ENCODE results near the gene ORC6. TPM values are rescaled to one million over a fixed set of nuclear protein-coding genes. Genes with fewer than 3 reads are reported as not detected.

The ORC6 gene
- total and polyA plus RNA-seq, 10 of the 15 experiments (the other 5 are each of a cell fraction or from before 2014, with no cell fraction given), result 25.7 to 88.5 (median 49.1) TPM

DNA sequence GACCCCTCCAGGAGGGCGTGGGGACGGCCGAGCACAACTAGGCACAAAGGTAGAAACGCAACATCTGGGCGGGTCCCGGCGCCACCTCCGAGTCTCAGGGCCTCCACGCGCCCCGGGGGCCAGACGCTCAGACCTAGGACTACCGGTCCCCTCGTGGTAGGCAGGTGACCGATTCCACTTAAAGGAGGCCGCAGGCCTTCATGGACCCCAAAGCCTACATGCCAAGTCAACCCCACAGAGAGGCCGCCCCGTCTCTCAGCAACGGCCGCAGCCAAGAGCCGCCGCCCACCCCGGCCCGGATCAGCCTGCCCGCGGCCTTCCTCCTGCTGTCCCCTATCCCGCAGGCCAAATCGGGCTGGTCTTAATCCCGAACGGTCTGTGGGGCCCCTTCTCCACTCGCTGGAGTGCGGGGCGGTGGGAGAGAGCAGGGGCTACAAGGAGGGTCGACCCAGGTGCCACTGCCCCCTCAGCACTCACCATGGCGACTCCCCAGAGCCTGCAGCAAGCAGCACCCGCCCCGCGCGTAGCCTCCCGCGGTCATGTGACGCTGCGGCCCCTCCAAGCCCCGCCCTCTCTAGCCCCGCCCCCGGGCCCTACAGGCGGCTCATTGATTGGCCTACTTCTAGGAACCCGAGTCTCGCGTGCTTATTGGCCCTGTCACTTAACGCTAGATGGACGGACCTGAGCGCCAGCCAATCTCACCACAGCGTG, 650 bp upstream of the ORC6 start, which contains the start of gene VPS35 (continued):
- TF ChIP-seq, protein P1, sequence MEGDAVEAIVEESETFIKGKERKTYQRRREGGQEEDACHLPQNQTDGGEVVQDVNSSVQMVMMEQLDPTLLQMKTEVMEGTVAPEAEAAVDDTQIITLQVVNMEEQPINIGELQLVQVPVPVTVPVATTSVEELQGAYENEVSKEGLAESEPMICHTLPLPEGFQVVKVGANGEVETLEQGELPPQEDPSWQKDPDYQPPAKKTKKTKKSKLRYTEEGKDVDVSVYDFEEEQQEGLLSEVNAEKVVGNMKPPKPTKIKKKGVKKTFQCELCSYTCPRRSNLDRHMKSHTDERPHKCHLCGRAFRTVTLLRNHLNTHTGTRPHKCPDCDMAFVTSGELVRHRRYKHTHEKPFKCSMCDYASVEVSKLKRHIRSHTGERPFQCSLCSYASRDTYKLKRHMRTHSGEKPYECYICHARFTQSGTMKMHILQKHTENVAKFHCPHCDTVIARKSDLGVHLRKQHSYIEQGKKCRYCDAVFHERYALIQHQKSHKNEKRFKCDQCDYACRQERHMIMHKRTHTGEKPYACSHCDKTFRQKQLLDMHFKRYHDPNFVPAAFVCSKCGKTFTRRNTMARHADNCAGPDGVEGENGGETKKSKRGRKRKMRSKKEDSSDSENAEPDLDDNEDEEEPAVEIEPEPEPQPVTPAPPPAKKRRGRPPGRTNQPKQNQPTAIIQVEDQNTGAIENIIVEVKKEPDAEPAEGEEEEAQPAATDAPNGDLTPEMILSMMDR (IDR thresholded peaks at IDR 0.05 in 2 of 3, conservative IDR thresholded peaks at IDR 0.05 in 1 of 3; ENCODE audit: control insufficient read depth in 2 of 3, extremely low read depth in 1 of 3, insufficient read depth in 1 of 3, low read depth in 3 of 3, low read length in 3 of 3), result peak; percentile 1 to 40 (median 27); a peak in 5 of 6 replicates
- TF ChIP-seq, protein P2, sequence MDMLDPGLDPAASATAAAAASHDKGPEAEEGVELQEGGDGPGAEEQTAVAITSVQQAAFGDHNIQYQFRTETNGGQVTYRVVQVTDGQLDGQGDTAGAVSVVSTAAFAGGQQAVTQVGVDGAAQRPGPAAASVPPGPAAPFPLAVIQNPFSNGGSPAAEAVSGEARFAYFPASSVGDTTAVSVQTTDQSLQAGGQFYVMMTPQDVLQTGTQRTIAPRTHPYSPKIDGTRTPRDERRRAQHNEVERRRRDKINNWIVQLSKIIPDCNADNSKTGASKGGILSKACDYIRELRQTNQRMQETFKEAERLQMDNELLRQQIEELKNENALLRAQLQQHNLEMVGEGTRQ (IDR thresholded peaks at IDR 0.05; ENCODE audit: borderline replicate concordance, low read depth, low read length), result peak; percentile 80
- TF ChIP-seq YY1 (IDR thresholded peaks at IDR 0.05; ENCODE audit: low read depth, low read length) (peak; percentile 74; the same call in 1 of the 2 replicates), NR2C1 (IDR thresholded peaks at IDR 0.05) (no peak), ZZZ3 (IDR thresholded peaks at IDR 0.05; ENCODE audit: control insufficient read depth, insufficient read length, low read depth) (no peak), RAD51 (IDR thresholded peaks at IDR 0.05) (peak; percentile 91), SIN3A (IDR thresholded peaks at IDR 0.05; ENCODE audit: low read depth, low read length) (peak; percentile 67), MXI1 (IDR thresholded peaks at IDR 0.05; ENCODE audit: low read depth, low read length) (peak; percentile 81)
- TF ChIP-seq, protein P3, sequence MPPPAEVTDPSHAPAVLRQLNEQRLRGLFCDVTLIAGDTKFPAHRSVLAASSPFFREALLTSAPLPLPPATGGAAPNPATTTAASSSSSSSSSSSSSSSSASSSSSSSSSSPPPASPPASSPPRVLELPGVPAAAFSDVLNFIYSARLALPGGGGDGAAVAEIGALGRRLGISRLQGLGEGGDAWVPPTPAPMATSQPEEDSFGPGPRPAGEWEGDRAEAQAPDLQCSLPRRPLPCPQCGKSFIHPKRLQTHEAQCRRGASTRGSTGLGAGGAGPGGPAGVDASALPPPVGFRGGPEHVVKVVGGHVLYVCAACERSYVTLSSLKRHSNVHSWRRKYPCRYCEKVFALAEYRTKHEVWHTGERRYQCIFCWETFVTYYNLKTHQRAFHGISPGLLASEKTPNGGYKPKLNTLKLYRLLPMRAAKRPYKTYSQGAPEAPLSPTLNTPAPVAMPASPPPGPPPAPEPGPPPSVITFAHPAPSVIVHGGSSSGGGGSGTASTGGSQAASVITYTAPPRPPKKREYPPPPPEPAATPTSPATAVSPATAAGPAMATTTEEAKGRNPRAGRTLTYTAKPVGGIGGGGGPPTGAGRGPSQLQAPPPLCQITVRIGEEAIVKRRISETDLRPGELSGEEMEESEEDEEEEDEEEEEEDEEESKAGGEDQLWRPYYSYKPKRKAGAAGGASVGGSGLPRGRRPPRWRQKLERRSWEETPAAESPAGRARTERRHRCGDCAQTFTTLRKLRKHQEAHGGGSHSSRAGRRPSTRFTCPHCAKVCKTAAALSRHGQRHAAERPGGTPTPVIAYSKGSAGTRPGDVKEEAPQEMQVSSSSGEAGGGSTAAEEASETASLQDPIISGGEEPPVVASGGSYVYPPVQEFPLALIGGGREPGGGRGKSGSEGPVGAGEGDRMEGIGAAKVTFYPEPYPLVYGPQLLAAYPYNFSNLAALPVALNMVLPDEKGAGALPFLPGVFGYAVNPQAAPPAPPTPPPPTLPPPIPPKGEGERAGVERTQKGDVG (CRISPR knock-in tag; IDR thresholded peaks at IDR 0.05), result no peak
- TF ChIP-seq, protein P4, sequence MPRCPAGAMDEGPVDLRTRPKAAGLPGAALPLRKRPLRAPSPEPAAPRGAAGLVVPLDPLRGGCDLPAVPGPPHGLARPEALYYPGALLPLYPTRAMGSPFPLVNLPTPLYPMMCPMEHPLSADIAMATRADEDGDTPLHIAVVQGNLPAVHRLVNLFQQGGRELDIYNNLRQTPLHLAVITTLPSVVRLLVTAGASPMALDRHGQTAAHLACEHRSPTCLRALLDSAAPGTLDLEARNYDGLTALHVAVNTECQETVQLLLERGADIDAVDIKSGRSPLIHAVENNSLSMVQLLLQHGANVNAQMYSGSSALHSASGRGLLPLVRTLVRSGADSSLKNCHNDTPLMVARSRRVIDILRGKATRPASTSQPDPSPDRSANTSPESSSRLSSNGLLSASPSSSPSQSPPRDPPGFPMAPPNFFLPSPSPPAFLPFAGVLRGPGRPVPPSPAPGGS (IDR thresholded peaks at IDR 0.05; ENCODE audit: borderline replicate concordance, insufficient read depth, low read depth, low read length, poor library complexity, severe bottlenecking), result peak; percentile 11
- TF ChIP-seq, protein P5, sequence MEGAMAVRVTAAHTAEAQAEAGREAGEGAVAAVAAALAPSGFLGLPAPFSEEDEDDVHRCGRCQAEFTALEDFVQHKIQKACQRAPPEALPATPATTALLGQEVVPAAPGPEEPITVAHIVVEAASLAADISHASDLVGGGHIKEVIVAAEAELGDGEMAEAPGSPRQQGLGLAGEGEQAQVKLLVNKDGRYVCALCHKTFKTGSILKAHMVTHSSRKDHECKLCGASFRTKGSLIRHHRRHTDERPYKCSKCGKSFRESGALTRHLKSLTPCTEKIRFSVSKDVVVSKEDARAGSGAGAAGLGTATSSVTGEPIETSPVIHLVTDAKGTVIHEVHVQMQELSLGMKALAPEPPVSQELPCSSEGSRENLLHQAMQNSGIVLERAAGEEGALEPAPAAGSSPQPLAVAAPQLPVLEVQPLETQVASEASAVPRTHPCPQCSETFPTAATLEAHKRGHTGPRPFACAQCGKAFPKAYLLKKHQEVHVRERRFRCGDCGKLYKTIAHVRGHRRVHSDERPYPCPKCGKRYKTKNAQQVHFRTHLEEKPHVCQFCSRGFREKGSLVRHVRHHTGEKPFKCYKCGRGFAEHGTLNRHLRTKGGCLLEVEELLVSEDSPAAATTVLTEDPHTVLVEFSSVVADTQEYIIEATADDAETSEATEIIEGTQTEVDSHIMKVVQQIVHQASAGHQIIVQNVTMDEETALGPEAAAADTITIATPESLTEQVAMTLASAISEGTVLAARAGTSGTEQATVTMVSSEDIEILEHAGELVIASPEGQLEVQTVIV (IDR thresholded peaks at IDR 0.05; ENCODE audit: borderline replicate concordance, partially characterized antibody), result no peak
- TF ChIP-seq, protein P6, sequence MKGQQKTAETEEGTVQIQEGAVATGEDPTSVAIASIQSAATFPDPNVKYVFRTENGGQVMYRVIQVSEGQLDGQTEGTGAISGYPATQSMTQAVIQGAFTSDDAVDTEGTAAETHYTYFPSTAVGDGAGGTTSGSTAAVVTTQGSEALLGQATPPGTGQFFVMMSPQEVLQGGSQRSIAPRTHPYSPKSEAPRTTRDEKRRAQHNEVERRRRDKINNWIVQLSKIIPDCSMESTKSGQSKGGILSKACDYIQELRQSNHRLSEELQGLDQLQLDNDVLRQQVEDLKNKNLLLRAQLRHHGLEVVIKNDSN (IDR thresholded peaks at IDR 0.05; ENCODE audit: borderline replicate concordance, extremely low read length, insufficient read depth, low read depth, low read length), result peak; percentile 89
- TF ChIP-seq, protein P7, sequence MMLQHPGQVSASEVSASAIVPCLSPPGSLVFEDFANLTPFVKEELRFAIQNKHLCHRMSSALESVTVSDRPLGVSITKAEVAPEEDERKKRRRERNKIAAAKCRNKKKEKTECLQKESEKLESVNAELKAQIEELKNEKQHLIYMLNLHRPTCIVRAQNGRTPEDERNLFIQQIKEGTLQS (IDR thresholded peaks at IDR 0.05; ENCODE audit: borderline replicate concordance, extremely low read depth, low read depth, low read length), result peak; percentile 47; the same call in 1 of the 2 replicates

All from GM12878 (cell line).